ENCODE measurements around the gene LSP1. TPM values are rescaled to one million over a fixed set of nuclear protein-coding genes. Genes with fewer than 3 reads are reported as not detected.

LSP1 gene
- total and polyA plus RNA-seq, 2 donors from 2014 or later = 8.4 to 26.1 TPM

DNA sequence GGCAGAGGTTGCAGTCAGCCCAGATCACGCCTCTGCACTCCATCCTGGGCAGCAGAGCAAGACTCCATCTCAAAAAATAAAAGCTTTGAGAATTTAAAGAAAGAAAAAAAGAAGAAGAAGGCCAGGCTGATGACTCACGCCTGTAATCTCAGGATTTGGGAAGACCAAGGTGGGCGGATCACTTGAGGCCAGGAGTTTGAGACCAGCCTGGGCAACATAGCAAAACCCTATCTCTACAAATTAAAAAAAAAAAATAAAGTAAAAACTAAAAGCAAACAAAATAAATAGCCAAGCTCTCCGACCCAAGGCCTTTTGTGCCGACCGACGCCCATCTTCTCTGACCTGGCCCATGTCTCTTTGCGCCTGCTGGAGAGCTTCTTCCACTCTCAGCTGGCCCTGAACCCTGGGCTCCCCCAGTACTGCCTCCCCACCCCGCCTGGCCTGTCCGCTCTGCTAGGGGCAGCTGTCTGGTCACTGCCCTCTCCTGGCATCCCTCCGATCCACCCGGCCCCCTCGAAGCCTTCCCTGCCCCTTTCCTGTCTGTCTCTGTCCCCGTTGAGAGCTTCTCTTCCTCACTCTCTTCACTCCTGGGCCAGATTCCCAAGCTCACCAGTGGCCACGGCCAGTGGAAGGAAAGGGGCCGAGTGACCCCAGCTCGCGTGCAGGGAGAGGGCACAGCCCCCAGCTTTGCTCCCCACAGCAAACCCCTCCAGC lies 4.8 kb upstream of the LSP1 start:
- FAIRE-seq = no peak
- TF ChIP-seq, protein P1, sequence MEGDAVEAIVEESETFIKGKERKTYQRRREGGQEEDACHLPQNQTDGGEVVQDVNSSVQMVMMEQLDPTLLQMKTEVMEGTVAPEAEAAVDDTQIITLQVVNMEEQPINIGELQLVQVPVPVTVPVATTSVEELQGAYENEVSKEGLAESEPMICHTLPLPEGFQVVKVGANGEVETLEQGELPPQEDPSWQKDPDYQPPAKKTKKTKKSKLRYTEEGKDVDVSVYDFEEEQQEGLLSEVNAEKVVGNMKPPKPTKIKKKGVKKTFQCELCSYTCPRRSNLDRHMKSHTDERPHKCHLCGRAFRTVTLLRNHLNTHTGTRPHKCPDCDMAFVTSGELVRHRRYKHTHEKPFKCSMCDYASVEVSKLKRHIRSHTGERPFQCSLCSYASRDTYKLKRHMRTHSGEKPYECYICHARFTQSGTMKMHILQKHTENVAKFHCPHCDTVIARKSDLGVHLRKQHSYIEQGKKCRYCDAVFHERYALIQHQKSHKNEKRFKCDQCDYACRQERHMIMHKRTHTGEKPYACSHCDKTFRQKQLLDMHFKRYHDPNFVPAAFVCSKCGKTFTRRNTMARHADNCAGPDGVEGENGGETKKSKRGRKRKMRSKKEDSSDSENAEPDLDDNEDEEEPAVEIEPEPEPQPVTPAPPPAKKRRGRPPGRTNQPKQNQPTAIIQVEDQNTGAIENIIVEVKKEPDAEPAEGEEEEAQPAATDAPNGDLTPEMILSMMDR (IDR thresholded peaks at IDR 0.05; ENCODE audit: borderline replicate concordance, extremely low read depth, insufficient read depth) = no peak
- H3K27me3 ChIP-seq (ENCODE audit: control insufficient read depth, insufficient read depth, low read length) = peaks cover 2% of the 10 kb centered on the region

DNA sequence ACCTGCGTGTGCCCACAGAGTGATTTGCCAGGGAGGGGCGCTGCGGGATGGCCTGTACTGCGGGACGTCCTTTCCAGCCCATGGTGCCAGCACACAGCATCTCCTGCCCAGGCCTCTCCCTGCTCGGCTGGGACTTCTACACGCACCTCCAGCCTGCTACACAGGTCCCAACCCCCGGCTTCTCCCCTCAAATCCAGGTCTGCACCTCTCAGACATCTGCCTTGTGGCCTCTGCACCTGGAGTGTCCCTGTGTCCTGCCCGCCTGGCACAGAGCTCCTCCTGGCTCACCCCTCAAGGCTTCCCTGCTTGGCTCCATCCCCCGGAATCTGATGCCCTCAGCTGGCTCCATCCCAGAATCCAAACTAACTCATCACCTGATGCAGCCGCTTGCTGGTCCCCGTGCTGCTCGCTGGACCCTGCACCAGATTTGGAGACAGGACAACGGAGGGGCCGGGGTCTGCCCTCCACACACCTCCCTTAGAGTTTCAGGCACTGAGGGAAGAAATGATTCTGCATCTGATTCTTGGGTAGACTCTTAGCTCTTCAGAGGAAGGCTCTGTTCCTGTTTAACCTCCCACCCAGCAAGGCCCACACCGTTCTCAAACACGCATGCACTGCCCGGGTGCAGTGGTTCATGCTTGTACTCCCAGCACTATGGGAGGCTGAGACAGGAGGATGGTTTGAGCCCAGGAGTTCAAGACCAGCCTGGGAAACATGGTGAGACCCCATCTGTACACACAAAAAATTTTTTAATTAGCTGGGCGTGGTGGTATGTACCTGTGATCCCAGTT lies 4.0 kb upstream of the LSP1 start:
- TF ChIP-seq, protein P1 (IDR thresholded peaks at IDR 0.05; ENCODE audit: borderline replicate concordance, extremely low read depth, insufficient read depth) = no peak
- peak in 1 of 5 donors; percentile 66 for DNase-seq
- Histone ChIP-seq H3K36me3 (ENCODE audit: control insufficient read depth in 2 of 3, insufficient read depth in 3 of 3, low read length in 3 of 3) (no peaks in the 10 kb centered on the region), H3K27me3 (ENCODE audit: control insufficient read depth, insufficient read depth, low read length) (peaks cover 2% of the 10 kb centered on the region), H3K4me3 (ENCODE audit: low read length in 3 of 3) (no peak overlapping the region), H3K9me3 (ENCODE audit: control insufficient read depth in 2 of 3, insufficient read depth in 1 of 3, low read length in 3 of 3) (no peaks in the 10 kb centered on the region), H3K27ac (ENCODE audit: low read depth in 2 of 2, low read length in 2 of 2) (no peak overlapping the region), H3K9ac (ENCODE audit: low read length in 3 of 3) (no peak overlapping the region), H3K4me1 (ENCODE audit: control insufficient read depth in 2 of 3, insufficient read depth in 2 of 3, low read depth in 1 of 3, low read length in 3 of 3) (peaks cover 3 to 12% (median 4%) of the 10 kb centered on the region in 3 donors)
- FAIRE-seq = no peak
- intact Hi-C loops (cut with DNase I) = no loop called here

More for the DNA sequence above, 4.8 kb upstream of the LSP1 start:
- Histone ChIP-seq H3K36me3 (ENCODE audit: control insufficient read depth in 2 of 3, insufficient read depth in 3 of 3, low read length in 3 of 3) (no peaks in the 10 kb centered on the region), H3K9me3 (ENCODE audit: control insufficient read depth in 2 of 3, insufficient read depth in 1 of 3, low read length in 3 of 3) (no peaks in the 10 kb centered on the region), H3K9ac (ENCODE audit: low read length in 3 of 3) (no peak overlapping the region), H3K4me3 (ENCODE audit: low read length in 3 of 3) (no peak overlapping the region), H3K4me1 (ENCODE audit: control insufficient read depth in 2 of 3, insufficient read depth in 2 of 3, low read depth in 1 of 3, low read length in 3 of 3) (peaks cover 3 to 13% (median 4%) of the 10 kb centered on the region in 3 donors), H3K27ac (ENCODE audit: low read depth in 2 of 2, low read length in 2 of 2) (no peak overlapping the region)
- peak in 1 of 5 donors; percentile 72 for DNase-seq
- intact Hi-C loops (cut with DNase I) = no loop called here

DNA sequence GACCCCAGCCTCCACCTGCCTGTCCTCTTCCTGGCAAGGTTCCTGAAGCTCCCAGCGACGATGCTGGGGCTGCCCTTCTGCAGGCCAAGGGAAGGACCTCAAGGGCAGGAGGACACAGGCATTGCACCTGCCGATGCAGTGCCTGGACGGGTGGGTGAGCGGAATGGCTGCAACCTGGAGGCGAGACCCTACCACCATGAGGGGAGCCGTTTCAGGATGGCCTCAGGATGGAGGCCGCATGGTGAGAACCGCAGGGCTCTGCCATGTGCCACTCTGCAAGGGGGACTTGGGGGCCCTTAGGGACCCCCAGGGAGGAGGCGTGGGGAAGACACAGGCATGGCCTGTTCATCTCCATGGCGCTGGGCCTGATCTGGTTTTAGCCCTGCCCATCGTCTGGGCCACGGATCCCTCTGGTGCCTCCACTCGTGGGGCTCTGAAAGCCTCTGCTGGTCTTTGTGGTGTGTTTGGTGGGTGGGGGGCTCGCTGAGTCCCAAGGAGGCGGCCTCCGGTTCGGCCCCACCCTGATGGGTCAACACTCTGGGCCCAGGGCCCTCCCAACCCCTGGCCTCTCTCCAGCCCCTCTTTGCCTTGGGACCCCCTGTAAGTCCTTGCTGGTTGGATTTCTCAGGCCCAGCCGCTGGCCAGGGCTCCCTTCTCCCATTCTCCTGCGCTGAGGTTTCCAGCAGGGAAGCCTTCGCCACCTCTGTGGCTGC lies 1.3 kb upstream of the LSP1 start:
- Histone ChIP-seq H3K4me3 (ENCODE audit: low read length in 3 of 3) (no peak overlapping the region), H3K36me3 (ENCODE audit: control insufficient read depth in 2 of 3, insufficient read depth in 3 of 3, low read length in 3 of 3) (no peaks in the 10 kb centered on the region), H3K27ac (ENCODE audit: low read depth in 2 of 2, low read length in 2 of 2) (no peak overlapping the region), H3K9me3 (ENCODE audit: control insufficient read depth in 2 of 3, insufficient read depth in 1 of 3, low read length in 3 of 3) (no peaks in the 10 kb centered on the region), H3K27me3 (ENCODE audit: control insufficient read depth, insufficient read depth, low read length) (no peaks in the 10 kb centered on the region), H3K4me1 (ENCODE audit: control insufficient read depth in 2 of 3, insufficient read depth in 2 of 3, low read depth in 1 of 3, low read length in 3 of 3) (peaks cover 0 to 2% (median 0%) of the 10 kb centered on the region in 3 donors), H3K9ac (ENCODE audit: low read length in 3 of 3) (no peak overlapping the region)
- FAIRE-seq (no peak), DNase-seq (peak in 1 of 5 donors; percentile 69)
- intact Hi-C loops (cut with DNase I) = no loop called here
- TF ChIP-seq, protein P1 (IDR thresholded peaks at IDR 0.05; ENCODE audit: borderline replicate concordance, extremely low read depth, insufficient read depth) = no peak
